Mucosa of stomach (tissue), 1 donor: ENCODE measurements around the gene SUCNR1.
"Not testable (repeated sequence)": the region's sequence is repeated elsewhere in the genome, so short reads cannot be mapped to it uniquely, and the experiment has no call there.

Experiments used
- H3K27me3 ChIP-seq: one replicate; pipeline ENCODE4 v1.7.0; 2013; ENCODE audit warnings: mild to moderate bottlenecking, low read length; ENCODE audit not compliant: control insufficient read depth, insufficient read depth
- H3K36me3 ChIP-seq: one replicate; pipeline ENCODE4 v1.7.0; 2013; ENCODE audit warnings: low read length; ENCODE audit not compliant: control insufficient read depth, insufficient read depth
- H3K4me1 ChIP-seq: one replicate; pipeline ENCODE4 v1.7.0; 2013; ENCODE audit warnings: mild to moderate bottlenecking, low read length; ENCODE audit not compliant: control insufficient read depth, insufficient read depth
- H3K4me3 ChIP-seq: one replicate; pipeline ENCODE4 v1.7.0; 2013; ENCODE audit warnings: low read length
- H3K9ac ChIP-seq: one replicate; pipeline ENCODE4 v1.7.0; 2013; ENCODE audit warnings: mild to moderate bottlenecking, low read length, moderate library complexity
- H3K9me3 ChIP-seq: one replicate; pipeline ENCODE4 v1.7.0; 2013; ENCODE audit warnings: mild to moderate bottlenecking, low read length, moderate library complexity; ENCODE audit not compliant: control insufficient read depth
- donor health status: Pancreatic carcinoma.

SUCNR1 gene

DNA sequence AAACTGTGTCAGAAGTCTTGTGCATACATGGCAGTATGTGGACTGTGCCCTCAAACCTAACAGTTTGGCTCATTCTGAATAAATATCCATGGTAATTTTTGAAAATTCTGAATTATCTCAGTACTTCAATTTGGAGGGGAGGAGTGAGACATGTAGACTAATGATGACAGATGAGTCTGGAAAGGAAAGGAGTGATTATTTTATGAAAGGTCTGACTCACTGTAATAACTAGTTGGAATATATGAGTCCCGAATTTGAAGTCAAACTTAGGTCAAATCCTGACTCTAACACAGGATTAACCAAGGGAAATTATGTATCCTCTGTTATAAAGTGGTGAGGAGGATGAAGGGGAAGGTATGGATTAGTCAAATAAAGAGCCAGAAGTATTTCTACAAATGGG, 38.6 kb downstream of the SUCNR1 start:
- no peaks in the 10 kb centered on the region for H3K36me3 ChIP-seq
- H3K4me1 ChIP-seq, result no peaks in the 10 kb centered on the region
- H3K9ac ChIP-seq, result no peak overlapping the region
- no peaks in the 10 kb centered on the region for H3K27me3 ChIP-seq
- H3K4me3 ChIP-seq, result no peak overlapping the region
- no peaks in the 10 kb centered on the region for H3K9me3 ChIP-seq

DNA sequence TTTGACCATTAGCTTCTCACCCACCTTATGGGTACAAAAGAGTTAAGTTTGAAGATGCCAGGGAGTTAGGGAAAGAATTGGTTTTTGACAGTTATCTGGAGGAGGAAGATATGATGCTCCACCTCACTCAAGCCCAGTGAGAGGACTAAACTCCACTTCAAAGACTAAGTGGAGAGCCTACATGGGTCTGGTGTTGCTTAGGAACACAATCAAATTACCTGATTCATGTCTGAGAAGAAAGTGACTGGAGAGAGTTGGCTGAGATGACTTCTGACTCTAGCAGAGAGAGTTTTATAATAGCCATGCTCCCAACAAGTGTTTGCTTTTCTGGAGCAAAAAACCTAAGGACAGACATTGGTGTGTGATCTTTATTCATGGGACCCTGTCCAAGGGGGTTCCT, 43.3 kb downstream of the SUCNR1 start:
- no peaks in the 10 kb centered on the region for H3K4me1 ChIP-seq
- no peaks in the 10 kb centered on the region for H3K36me3 ChIP-seq
- H3K27me3 ChIP-seq, result no peaks in the 10 kb centered on the region
- no peaks in the 10 kb centered on the region for H3K9me3 ChIP-seq
- H3K4me3 ChIP-seq, result no peak overlapping the region
- H3K9ac ChIP-seq, result no peak overlapping the region

DNA sequence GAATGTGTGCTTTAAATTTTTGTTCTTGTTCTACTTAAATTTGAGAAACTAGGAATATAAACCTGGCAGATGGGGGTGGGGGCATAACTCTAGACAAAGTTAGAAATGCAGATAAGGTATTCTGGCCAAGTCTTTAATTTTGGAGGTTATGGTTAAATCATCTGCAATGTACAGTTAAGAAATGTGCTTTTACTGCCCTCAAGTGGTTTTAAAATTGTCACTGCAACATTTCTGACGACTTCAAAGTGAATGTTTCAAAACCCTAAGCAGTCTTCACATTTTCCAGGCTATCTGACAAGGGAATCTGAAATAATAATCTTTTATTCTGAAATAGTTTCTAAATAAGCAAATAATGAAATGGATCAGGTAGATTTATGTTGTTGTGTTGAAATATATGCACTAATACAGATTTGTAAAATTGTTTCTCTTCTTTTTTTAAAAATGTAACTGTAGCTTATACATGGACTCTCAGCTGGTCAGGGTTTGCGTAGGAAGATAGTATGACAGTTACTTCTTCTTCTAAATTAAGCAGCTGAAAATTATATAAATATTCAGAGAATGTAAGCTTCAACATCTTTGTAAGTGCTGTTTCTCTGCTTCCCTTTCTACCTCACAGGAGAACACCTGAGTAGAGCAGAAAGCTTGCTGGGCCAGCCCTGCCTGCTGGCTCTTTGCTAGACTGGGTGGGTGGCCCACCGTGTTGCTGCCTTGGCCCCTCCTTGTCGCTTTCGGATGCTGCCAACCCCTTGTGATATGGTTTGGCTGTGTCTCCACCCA, 45.0 kb downstream of the SUCNR1 start:
- Histone ChIP-seq H3K9me3 (no peaks in the 10 kb centered on the region), H3K4me1 (no peaks in the 10 kb centered on the region), H3K36me3 (no peaks in the 10 kb centered on the region), H3K9ac (no peak overlapping the region), H3K4me3 (no peak overlapping the region), H3K27me3 (no peaks in the 10 kb centered on the region)

DNA sequence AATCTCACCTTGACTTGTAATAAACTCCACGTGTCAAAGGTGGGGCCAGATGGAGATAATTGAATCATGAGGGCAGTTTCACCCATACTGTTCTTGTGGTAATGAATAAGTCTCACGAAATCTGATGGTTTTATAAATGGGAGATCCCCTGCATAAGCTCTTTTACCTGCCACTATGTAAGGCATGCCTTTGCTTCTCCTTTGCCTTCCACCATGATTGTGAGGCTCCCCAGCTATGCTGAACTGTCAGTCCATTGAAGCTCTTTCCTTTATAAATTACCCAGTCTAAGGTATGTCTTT, 45.5 kb downstream of the SUCNR1 start:
- Histone ChIP-seq H3K36me3 (no peaks in the 10 kb centered on the region), H3K4me1 (no peaks in the 10 kb centered on the region), H3K4me3 (no peak overlapping the region), H3K9ac (no peak overlapping the region), H3K9me3 (no peaks in the 10 kb centered on the region), H3K27me3 (no peaks in the 10 kb centered on the region)

DNA sequence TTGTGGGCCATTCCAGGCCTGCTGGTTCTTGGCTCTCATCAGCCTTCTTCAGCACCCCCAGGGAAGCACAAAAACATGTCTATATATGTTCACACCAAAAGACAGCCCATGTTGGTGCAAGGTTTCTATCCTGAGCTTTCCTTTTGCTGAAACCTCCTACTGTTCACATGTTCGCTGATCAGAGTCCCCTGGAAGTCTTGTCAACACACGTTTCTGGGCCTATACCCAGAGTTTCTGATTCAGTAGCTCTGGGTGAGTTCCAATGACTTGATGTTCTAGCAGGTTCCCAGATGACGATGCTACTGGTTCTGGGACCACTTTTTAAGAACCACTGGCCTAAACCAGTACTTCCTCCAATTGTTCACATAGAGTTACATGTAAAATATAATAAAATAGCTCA, 46.0 kb downstream of the SUCNR1 start:
- no peaks in the 10 kb centered on the region for H3K36me3 ChIP-seq
- H3K4me1 ChIP-seq, result no peaks in the 10 kb centered on the region
- no peaks in the 10 kb centered on the region for H3K9me3 ChIP-seq
- no peak overlapping the region for H3K4me3 ChIP-seq
- no peaks in the 10 kb centered on the region for H3K27me3 ChIP-seq
- H3K9ac ChIP-seq, result no peak overlapping the region

DNA sequence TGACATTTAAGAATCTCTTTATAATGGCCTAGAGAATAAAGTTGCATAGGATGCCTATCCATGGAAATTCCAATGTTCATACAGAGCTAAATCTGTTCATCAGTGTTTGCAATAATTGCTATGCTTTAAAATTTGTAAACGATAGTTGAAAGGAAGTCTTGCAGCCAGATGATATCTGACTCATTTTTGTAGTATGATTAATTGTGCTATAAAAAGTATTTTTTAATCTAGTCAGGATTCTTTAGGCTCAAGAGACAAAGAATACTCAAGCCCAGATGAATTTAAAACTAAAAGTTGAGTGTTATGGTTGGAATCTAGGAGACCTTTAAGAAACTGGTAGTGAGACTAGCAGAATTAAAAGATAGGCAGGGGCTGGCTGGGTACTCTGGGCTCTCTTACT, 50.5 kb downstream of the SUCNR1 start:
- Histone ChIP-seq H3K27me3 (no peaks in the 10 kb centered on the region), H3K4me1 (peaks cover 5% of the 10 kb centered on the region), H3K36me3 (no peaks in the 10 kb centered on the region), H3K9me3 (no peaks in the 10 kb centered on the region), H3K9ac (no peak overlapping the region), H3K4me3 (no peak overlapping the region)

DNA sequence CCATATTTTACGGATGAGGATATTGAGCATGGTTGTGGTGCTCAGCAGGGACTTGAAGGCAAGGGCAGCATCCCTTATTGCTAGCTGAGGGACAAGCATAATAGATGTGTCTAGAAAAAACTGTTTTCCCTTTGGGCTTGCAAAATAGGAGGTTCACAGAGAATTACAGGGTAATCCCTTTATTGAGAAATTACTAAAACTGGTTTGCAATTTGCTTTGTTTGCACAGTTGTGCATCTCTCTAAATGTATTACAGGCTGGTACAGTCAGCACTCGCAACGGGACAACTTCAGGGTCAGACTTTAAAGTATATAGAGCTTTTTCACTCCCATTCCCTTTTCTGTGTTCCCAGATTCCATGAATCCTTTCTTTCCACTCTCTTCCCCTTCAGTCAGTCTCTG, 51.3 kb downstream of the SUCNR1 start:
- Histone ChIP-seq H3K4me1 (peaks cover 5% of the 10 kb centered on the region), H3K27me3 (no peaks in the 10 kb centered on the region), H3K9ac (no peak overlapping the region), H3K4me3 (no peak overlapping the region), H3K36me3 (no peaks in the 10 kb centered on the region), H3K9me3 (no peaks in the 10 kb centered on the region)

DNA sequence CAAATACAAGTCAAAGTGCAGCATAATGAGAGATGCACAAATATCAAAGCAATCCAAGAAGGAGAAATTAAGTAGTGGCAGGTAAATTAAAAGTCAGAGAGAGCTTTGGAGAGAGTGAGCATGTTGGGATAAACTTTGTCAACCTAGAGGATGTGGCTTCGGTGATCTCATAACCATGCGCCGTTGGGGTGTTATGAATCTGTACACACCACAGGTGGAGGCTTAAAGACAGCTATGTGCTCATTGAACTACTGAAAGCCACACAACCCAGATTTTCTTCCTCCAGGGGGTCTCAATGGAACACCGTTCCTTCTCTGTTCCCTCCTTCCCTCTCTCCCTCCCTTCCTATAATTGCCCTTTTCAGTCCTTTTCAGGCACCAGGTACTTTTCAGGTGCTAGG, 52.0 kb downstream of the SUCNR1 start:
- Histone ChIP-seq H3K9me3 (no peaks in the 10 kb centered on the region), H3K4me3 (no peak overlapping the region), H3K36me3 (no peaks in the 10 kb centered on the region), H3K9ac (no peak overlapping the region), H3K27me3 (no peaks in the 10 kb centered on the region), H3K4me1 (peaks cover 5% of the 10 kb centered on the region)

DNA sequence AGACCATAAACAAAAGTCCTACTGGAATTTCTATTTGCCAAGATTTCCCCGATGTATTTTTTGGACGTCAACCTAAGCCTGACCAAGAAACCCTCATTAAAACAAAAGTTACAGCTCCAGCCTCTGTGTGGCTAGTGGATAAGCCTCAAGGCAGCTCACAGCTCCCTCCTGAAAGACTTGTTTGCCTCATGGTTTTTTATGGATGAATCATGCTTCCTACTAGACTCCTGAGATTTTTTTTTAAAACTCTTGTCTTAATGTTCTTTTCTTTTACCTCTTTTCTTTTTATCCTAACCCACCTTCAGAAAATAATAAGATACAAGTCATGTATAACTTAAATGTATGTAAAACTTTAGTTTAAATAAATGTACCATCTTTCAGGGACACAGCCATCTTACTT, 52.4 kb downstream of the SUCNR1 start:
- H3K4me3 ChIP-seq, result no peak overlapping the region
- H3K4me1 ChIP-seq, result peaks cover 5% of the 10 kb centered on the region
- H3K27me3 ChIP-seq, result no peaks in the 10 kb centered on the region

DNA sequence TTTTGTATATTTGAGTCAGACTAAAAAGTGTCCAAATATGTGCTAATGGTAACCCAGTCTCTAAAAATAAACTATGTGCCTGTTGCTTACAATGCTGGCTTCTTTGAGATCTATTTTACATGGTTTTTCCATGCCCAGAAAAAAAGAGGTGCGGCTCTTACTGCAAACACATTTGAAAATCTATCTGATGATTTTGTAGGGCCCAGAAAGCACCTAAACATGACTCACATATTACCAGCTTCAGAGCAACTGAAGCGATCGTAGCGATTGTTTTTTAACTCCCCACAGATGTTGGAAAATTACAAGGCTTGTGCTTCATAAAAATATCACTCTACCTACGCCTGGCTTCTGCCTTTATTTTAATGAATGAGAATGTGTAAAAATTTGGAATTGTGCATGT, 53.5 kb downstream of the SUCNR1 start:
- no peaks in the 10 kb centered on the region for H3K27me3 ChIP-seq
- H3K9me3 ChIP-seq, result no peaks in the 10 kb centered on the region
- no peak overlapping the region for H3K9ac ChIP-seq
- peaks cover 5% of the 10 kb centered on the region for H3K4me1 ChIP-seq
- no peaks in the 10 kb centered on the region for H3K36me3 ChIP-seq
- no peak overlapping the region for H3K4me3 ChIP-seq

More for the DNA sequence above, 52.4 kb downstream of the SUCNR1 start:
- Histone ChIP-seq H3K9me3 (no peaks in the 10 kb centered on the region), H3K36me3 (no peaks in the 10 kb centered on the region), H3K9ac (no peak overlapping the region)

DNA sequence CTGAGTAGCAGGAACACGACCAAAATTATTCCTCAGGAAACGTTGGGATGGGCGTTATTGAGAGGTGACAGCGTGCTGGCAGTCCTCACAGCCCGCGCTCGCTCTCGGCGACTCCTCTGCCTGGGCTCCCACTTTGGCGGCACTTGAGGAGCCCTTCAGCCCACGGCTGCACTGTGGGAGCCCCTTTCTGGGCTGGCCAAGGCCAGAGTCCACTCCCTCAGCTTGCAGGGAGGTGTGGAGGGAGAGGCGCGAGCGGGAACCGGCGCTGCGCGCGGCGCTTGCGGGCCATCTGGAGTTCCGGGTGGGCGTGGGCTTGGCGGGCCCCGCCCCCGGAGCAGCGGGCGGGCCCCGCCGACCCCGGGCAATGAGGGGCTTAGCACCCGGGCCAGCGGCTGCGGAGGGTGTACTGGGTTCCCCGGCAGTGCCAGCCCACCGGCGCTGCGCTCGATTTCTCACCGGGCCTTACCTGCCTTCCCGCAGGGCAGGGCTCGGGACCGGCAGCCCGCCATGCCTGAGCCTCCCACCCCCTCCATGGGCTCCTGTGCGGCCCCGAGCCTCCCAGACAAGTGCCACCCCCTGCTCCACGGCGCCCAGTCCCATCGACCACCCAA, 54.6 kb downstream of the SUCNR1 start:
- H3K4me3 ChIP-seq, H3K36me3 ChIP-seq, H3K27me3 ChIP-seq, H3K9me3 ChIP-seq, H3K4me1 ChIP-seq, H3K9ac ChIP-seq: not testable (repeated sequence)

DNA sequence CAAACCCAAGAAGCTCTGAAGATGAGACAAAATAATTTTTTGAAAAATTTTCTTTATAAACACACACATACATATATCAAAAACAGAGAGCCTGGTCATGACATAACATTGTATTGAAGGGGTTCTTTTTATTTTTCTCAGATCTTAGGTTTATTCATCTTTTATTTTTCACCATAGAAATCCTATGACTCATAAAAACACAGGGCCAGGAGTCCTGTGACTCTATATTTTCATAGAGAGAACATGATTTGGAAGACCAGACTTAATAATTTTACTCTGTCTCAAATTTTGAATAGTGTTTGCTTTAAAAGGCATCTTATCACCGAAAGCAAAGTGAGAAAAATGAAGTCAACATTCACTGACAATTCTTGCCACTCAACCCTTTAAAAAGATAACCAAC, 57.7 kb downstream of the SUCNR1 start:
- Histone ChIP-seq H3K4me3 (no peak overlapping the region), H3K4me1 (peaks cover 4% of the 10 kb centered on the region), H3K36me3 (no peaks in the 10 kb centered on the region), H3K27me3 (no peaks in the 10 kb centered on the region), H3K9ac (no peak overlapping the region), H3K9me3 (no peaks in the 10 kb centered on the region)
